ENCODE data around the gene SLC35D1. TPM values are rescaled to one million over a fixed set of nuclear protein-coding genes. Genes with fewer than 3 reads are reported as not detected.

SLC35D1 gene
- total RNA-seq (ENCODE audit: low replicate concordance) = 3.4 and 3.9 TPM in 2 replicates

DNA sequence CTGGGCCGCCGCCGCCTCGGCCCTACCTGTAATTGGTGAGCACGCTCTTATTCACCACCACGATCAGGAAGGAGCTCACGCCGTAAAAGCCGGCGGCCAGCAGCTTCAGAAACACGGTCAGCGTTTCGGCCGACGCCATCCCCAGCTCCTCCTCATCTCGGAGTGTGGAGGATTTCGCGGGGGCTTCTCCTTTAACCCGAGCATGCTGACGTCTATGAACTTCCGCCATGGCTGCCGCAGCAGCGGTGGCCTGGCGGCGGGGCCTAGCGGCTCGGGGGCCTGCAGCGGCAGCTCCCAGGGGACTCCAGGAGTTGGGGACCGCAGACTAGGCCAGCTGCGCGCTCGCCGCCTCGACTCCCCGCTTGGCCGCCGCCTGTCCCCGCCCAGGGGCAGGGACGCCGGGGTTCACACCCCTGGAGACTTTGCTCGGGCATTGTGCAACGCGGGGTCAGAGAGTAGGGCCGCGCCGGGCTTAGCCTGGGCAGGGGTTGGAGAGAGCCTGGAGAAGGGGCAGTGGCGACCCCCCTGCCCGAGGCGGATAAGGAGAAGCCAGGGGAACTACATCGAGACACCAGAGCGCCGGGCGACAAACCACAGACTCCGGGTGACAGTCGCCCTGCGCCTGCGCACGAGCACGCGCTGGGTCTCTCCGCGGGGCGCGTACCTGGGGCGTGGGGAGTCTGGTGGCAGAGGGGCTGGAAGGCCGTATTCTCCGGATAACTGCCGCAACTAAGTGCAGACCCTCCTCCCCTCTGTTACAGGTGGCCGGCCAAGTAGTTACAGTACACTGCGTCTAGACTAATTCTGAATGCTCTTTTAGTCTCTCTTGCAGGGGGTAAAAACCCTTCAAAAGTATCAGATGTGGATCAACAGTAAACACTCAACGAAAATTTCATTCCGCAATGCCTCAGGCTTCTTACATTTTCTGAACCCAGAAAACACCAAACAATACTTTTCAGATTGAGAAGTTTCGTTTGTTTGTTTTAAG, at the start of gene SLC35D1:
TSS of gene SLC35D1 (minus strand) at position 364 of the 988 bp plus-strand sequence. CDS start at position 229, 135 bp downstream.
- H3K36me3 Mint-ChIP-seq = peaks cover 5% of the 10 kb centered on the region
- H3K4me2 ChIP-seq = peak within 1 kb of the TSS; percentile 89
- H4K20me1 ChIP-seq (ENCODE audit: low read depth) = no peaks in the 10 kb centered on the region
- H3K9me3 Mint-ChIP-seq = no peaks in the 10 kb centered on the region
- H3K4me1 ChIP-seq = peaks cover 18% of the 10 kb centered on the region
- peaks cover 10% of the 10 kb centered on the region for H3K27me3 ChIP-seq
- peaks cover 13% of the 10 kb centered on the region for H3K79me2 ChIP-seq (ENCODE audit: low read depth)
- DNase-seq (ENCODE audit: low spot score) = peak; percentile 94
- no peaks in the 10 kb centered on the region for H3K27me3 Mint-ChIP-seq (ENCODE audit: insufficient read depth, low read depth)
- H3K4me1 Mint-ChIP-seq = peaks cover 38% of the 10 kb centered on the region
- H3F3A ChIP-seq (ENCODE audit: low read depth) = peaks cover 17% of the 10 kb centered on the region
- peak within 1 kb of the TSS; percentile 47 for H3K27ac ChIP-seq
- no peaks in the 10 kb centered on the region for H3K9me3 ChIP-seq (ENCODE audit: low read depth)
- H3K36me3 ChIP-seq = no peaks in the 10 kb centered on the region
- H3K9ac ChIP-seq = peak within 1 kb of the TSS; percentile 48
- TF ChIP-seq EZH2phosphoT487 (IDR thresholded peaks at IDR 0.05) (no peak), EZH2 (IDR thresholded peaks at IDR 0.05) (peak; percentile 53)
- H3K4me3 Mint-ChIP-seq = peak within 1 kb of the TSS; percentile 93
- H3K4me3 ChIP-seq = peak within 1 kb of the TSS; percentile 86
- H2AFZ ChIP-seq (replicated peaks) = peak within 1 kb of the TSS; percentile 99
- H3K27ac Mint-ChIP-seq = peak within 1 kb of the TSS; percentile 93

GRCh38 chr1:67103548-67103947, 49.6 kb upstream of the SLC35D1 start:
- H3K79me2 ChIP-seq (ENCODE audit: low read depth) = no peaks in the 10 kb centered on the region
- no peaks in the 10 kb centered on the region for H3K27me3 ChIP-seq
- no peaks in the 10 kb centered on the region for H3K36me3 ChIP-seq
- Mint-ChIP-seq H3K27ac (no peak overlapping the region), H3K4me3 (no peak overlapping the region), H3K9me3 (no peaks in the 10 kb centered on the region), H3K4me1 (no peaks in the 10 kb centered on the region), H3K27me3 (ENCODE audit: insufficient read depth, low read depth) (no peaks in the 10 kb centered on the region), H3K36me3 (no peaks in the 10 kb centered on the region)
- H3F3A ChIP-seq (ENCODE audit: low read depth) = no peaks in the 10 kb centered on the region
- TF ChIP-seq EZH2 (IDR thresholded peaks at IDR 0.05) (no peak), EZH2phosphoT487 (IDR thresholded peaks at IDR 0.05) (no peak), CTCF (IDR thresholded peaks at IDR 0.05) (no peak)
- no peaks in the 10 kb centered on the region for H4K20me1 ChIP-seq (ENCODE audit: low read depth)
- no peak for DNase-seq (ENCODE audit: low spot score)
- no peaks in the 10 kb centered on the region for H3K9me3 ChIP-seq (ENCODE audit: low read depth)
- H3K4me2 ChIP-seq = no peak overlapping the region
- H3K4me3 ChIP-seq = no peak overlapping the region
- no peak overlapping the region for H3K27ac ChIP-seq
- no peak overlapping the region for H3K9ac ChIP-seq
- no peak overlapping the region for H2AFZ ChIP-seq (replicated peaks)
- peaks cover 6% of the 10 kb centered on the region for H3K4me1 ChIP-seq

GRCh38 chr1:67100833-67101232, 46.9 kb upstream of the SLC35D1 start:
- Histone ChIP-seq H3F3A (ENCODE audit: low read depth) (peaks cover 9% of the 10 kb centered on the region), H3K9ac (no peak overlapping the region), H3K36me3 (no peaks in the 10 kb centered on the region), H3K9me3 (ENCODE audit: low read depth) (no peaks in the 10 kb centered on the region), H3K4me3 (no peak overlapping the region), H3K79me2 (ENCODE audit: low read depth) (no peaks in the 10 kb centered on the region), H3K27ac (no peak overlapping the region), H3K27me3 (no peaks in the 10 kb centered on the region), H4K20me1 (ENCODE audit: low read depth) (no peaks in the 10 kb centered on the region), H3K4me2 (no peak overlapping the region), H2AFZ (replicated peaks) (no peak overlapping the region), H3K4me1 (peaks cover 19% of the 10 kb centered on the region)
- peaks cover 10% of the 10 kb centered on the region for H3K4me1 Mint-ChIP-seq
- no peaks in the 10 kb centered on the region for H3K36me3 Mint-ChIP-seq
- H3K9me3 Mint-ChIP-seq = no peaks in the 10 kb centered on the region
- peaks cover 3% of the 10 kb centered on the region for H3K27me3 Mint-ChIP-seq (ENCODE audit: insufficient read depth, low read depth)
- no peak overlapping the region for H3K27ac Mint-ChIP-seq
- no peak overlapping the region for H3K4me3 Mint-ChIP-seq
- no peak for DNase-seq (ENCODE audit: low spot score)
- TF ChIP-seq EZH2 (IDR thresholded peaks at IDR 0.05) = no peak
- TF ChIP-seq CTCF (IDR thresholded peaks at IDR 0.05) = no peak
- TF ChIP-seq EZH2phosphoT487 (IDR thresholded peaks at IDR 0.05) = no peak

Measured in neural progenitor cell (in vitro differentiated cells).